GM19351 (cell line): Measurements from ENCODE around the gene LMOD3.

ENCODE experiments used
- ATAC-seq: cut with Tn5 transposase; IDR thresholded peaks from one replicate; pipeline ENCODE4 v1.9.1; 2021; ENCODE audit warnings: mild to moderate bottlenecking, moderate library complexity; ENCODE audit not compliant: unreplicated experiment

The LMOD3 gene

GRCh38 chr3:69122403-69122802 lies at the start of gene LMOD3:
TSS of gene LMOD3 (minus strand) at chr3:69122595. CDS start at chr3:69122386, 209 bp downstream.
- ATAC-seq: no peak

- no peak for ATAC-seq
Measured at GRCh38 chr3:69172058-69172457, 49.7 kb upstream of the LMOD3 start.

GRCh38 chr3:69166446-69166845 lies 44.1 kb upstream of the LMOD3 start:
- no peak for ATAC-seq

- ATAC-seq: no peak
Measured at GRCh38 chr3:69165744-69166143, 43.3 kb upstream of the LMOD3 start.

GRCh38 chr3:69164296-69164695 lies 41.9 kb upstream of the LMOD3 start:
- ATAC-seq: no peak

GRCh38 chr3:69162308-69162980 lies 40.0 kb upstream of the LMOD3 start:
- ATAC-seq: no peak

- ATAC-seq: peak; percentile 70
Measured at GRCh38 chr3:69161587-69162307, 39.4 kb upstream of the LMOD3 start.

GRCh38 chr3:69160525-69160924 lies 38.1 kb upstream of the LMOD3 start:
- ATAC-seq: no peak

GRCh38 chr3:69160107-69160506 lies 37.7 kb upstream of the LMOD3 start:
- ATAC-seq: no peak

- no peak for ATAC-seq
Measured at GRCh38 chr3:69149586-69149985, 27.2 kb upstream of the LMOD3 start.

GRCh38 chr3:69145688-69146087 lies 23.3 kb upstream of the LMOD3 start:
- no peak for ATAC-seq

GRCh38 chr3:69144631-69145245 lies 22.3 kb upstream of the LMOD3 start:
- no peak for ATAC-seq

GRCh38 chr3:69143612-69144011 lies 21.2 kb upstream of the LMOD3 start:
- no peak for ATAC-seq

- ATAC-seq: no peak
Measured at GRCh38 chr3:69142797-69143454, 20.5 kb upstream of the LMOD3 start.

GRCh38 chr3:69142090-69142489 lies 19.7 kb upstream of the LMOD3 start:
- no peak for ATAC-seq

GRCh38 chr3:69141313-69141712 lies 18.9 kb upstream of the LMOD3 start:
- ATAC-seq: no peak

- ATAC-seq: no peak
Measured at GRCh38 chr3:69137412-69137811, 15.0 kb upstream of the LMOD3 start.

GRCh38 chr3:69137005-69137404 lies 14.6 kb upstream of the LMOD3 start:
- no peak for ATAC-seq

- peak; percentile 99 for ATAC-seq
Measured at GRCh38 chr3:69130689-69131088, 8.3 kb upstream of the LMOD3 start.

- ATAC-seq: no peak
Measured at GRCh38 chr3:69129531-69129930, 7.1 kb upstream of the LMOD3 start.

- ATAC-seq: no peak
Measured at GRCh38 chr3:69128509-69128908, 6.1 kb upstream of the LMOD3 start.

- ATAC-seq: no peak
Measured at GRCh38 chr3:69126999-69127398, 4.6 kb upstream of the LMOD3 start.
